HepG2 (cell line): ENCODE data around the gene CEACAM18. TPM values are rescaled to one million over a fixed set of nuclear protein-coding genes. Genes with fewer than 3 reads are reported as not detected.

Experiments used
- ATAC-seq: fragments of 200-7000 bp; cut with Tn5 transposase; 3 replicates; pipeline ENCODE4 v1.9.1; 2020; ENCODE audit warnings: mild to moderate bottlenecking, moderate library complexity
- BruUV-seq: library from RNA; stranded (reverse); fragments of 400-500 nt; replicated peaks from 2 replicates; lab custom pipeline; 2021; lab: Mats Ljungman, UMichigan
- CTCF ChIA-PET: fragments of 300-600 bp; formaldehyde crosslinking; extraction: SDS; loops from one replicate; lab custom pipeline; 2021; ENCODE audit warnings: low total read pairs, inconsistent platforms, low intra/inter-chr PET ratio; lab: Yijun Ruan, JAX
- POLR2A ChIA-PET: fragments of 350-600 bp; sonication (Branson Sonifier 250); formaldehyde crosslinking; loops from one replicate; lab custom pipeline; 2020; ENCODE audit warnings: antibody characterized with exemption, inconsistent platforms; lab: Yijun Ruan, JAX
- DNase-seq: peaks from one replicate; pipeline ENCODE4 v3.0.0-alpha.2; 2015; ENCODE audit warnings: low spot score
- FAIRE-seq: peaks from 3 replicates; lab custom pipeline; 2011; peaks lifted over from hg19 to GRCh38; lab: Jason Lieb, UNC
- H2AFZ ChIP-seq: one replicate; pipeline ENCODE4 v1.6.1; 2011; ENCODE audit warnings: low read length, inconsistent platforms
- H3K27ac ChIP-seq: fragments of 300-600 bp; 3 replicates; pipeline ENCODE4 v1.8.0; 2011; ENCODE audit warnings: mixed run types, mild to moderate bottlenecking, mixed read lengths, low read length, inconsistent platforms; ENCODE audit not compliant: insufficient read depth; ENCODE audit errors: extremely low read length
- H3K27me3 ChIP-seq, 2 experiments: fragments of 200-600 bp in 1 of 2; 2 replicates in 1 of 2; 3 replicates in 1 of 2; pipeline versions ENCODE4 v1.6.0 to v1.8.0; 2011; ENCODE audit warnings: low read length in 2 of 2, mild to moderate bottlenecking in 2 of 2, moderate library complexity in 2 of 2, inconsistent platforms in 1 of 2; ENCODE audit not compliant: insufficient read depth in 2 of 2, control insufficient read depth in 1 of 2
- H3K36me3 ChIP-seq, 2 experiments: fragments of 200-600 bp in 1 of 2; replicated peaks in 1 of 2; 2 replicates in 1 of 2; 3 replicates in 1 of 2; pipeline versions ENCODE4 v1.5.1 to v1.8.0; 2011; ENCODE audit warnings: low read length in 2 of 2, inconsistent platforms in 1 of 2; ENCODE audit not compliant: insufficient read depth in 2 of 2, control insufficient read depth in 1 of 2
- H3K4me1 ChIP-seq: 2 replicates; pipeline ENCODE4 v1.5.1; 2012; ENCODE audit warnings: low read length, inconsistent platforms; ENCODE audit not compliant: insufficient read depth
- H3K4me2 ChIP-seq: 2 replicates; pipeline ENCODE4 v1.6.0; 2011; ENCODE audit warnings: low read depth, low read length, inconsistent platforms
- H3K4me3 ChIP-seq, 3 experiments: fragments of 200-600 bp in 1 of 3; sonication (generic), shearing (Covaris generic) in 1 of 3; replicated peaks in 1 of 3; 2 replicates each; pipeline ENCODE4 v1.5.1; 2011 to 2016; ENCODE audit warnings: low read length in 3 of 3, inconsistent platforms in 2 of 3, low read depth in 2 of 3, mild to moderate bottlenecking in 2 of 3, control low read depth in 1 of 3, mixed read lengths in 1 of 3; ENCODE audit not compliant: insufficient read depth in 1 of 3
- H3K79me2 ChIP-seq: one replicate; pipeline ENCODE4 v1.6.1; 2011; ENCODE audit warnings: low read length, inconsistent platforms; ENCODE audit not compliant: insufficient read depth
- H3K9ac ChIP-seq: 2 replicates; pipeline ENCODE4 v1.6.0; 2011; ENCODE audit warnings: mild to moderate bottlenecking, low read depth, low read length, inconsistent platforms; ENCODE audit not compliant: insufficient read depth
- H3K9me3 ChIP-seq: 2 replicates; pipeline ENCODE4 v1.5.1; 2012; ENCODE audit warnings: mild to moderate bottlenecking, low read length
- H4K20me1 ChIP-seq: 2 replicates; pipeline ENCODE4 v1.6.0; 2011; ENCODE audit warnings: inconsistent platforms, mild to moderate bottlenecking, low read length, moderate library complexity; ENCODE audit not compliant: insufficient read depth
- AGO2 ChIP-seq: fragments of 200-400 bp; formaldehyde crosslinking; optimal IDR thresholded peaks from 2 replicates; pipeline ENCODE3; 2017; ENCODE audit warnings: mild to moderate bottlenecking, low read depth, low read length, moderate library complexity
- CCAR2 ChIP-seq: fragments of 200-400 bp; formaldehyde crosslinking; optimal IDR thresholded peaks from 2 replicates; pipeline ENCODE3; 2018; ENCODE audit warnings: low read depth, mild to moderate bottlenecking, low read length, moderate library complexity
- DR1 ChIP-seq: sonication (generic); formaldehyde crosslinking; IDR thresholded peaks from 2 replicates; pipeline ENCODE4 v1.8.0; 2021; ENCODE audit warnings: mild to moderate bottlenecking, missing genetic modification reagents, inconsistent platforms
- FOXP1 ChIP-seq, 2 experiments: fragments of 450-650 bp in 1 of 2; IDR thresholded peaks; 2 replicates each; pipeline ENCODE4 v1.6.1; 2017 to 2018; ENCODE audit warnings: antibody characterized with exemption in 1 of 2
- KAT8 ChIP-seq: IDR thresholded peaks from 2 replicates; pipeline ENCODE4 v1.6.1; 2016; ENCODE audit warnings: missing genetic modification reagents, missing compliant biosample characterization
- MATR3 ChIP-seq: sonication (generic); formaldehyde crosslinking; IDR thresholded peaks from 2 replicates; pipeline ENCODE4 v1.4.0; 2020; ENCODE audit warnings: missing genetic modification reagents
- NFKBIZ ChIP-seq: IDR thresholded peaks from 2 replicates; pipeline ENCODE4 v1.6.1; 2018; ENCODE audit warnings: missing genetic modification reagents, missing compliant biosample characterization
- SYNCRIP ChIP-seq: fragments of 200-400 bp; formaldehyde crosslinking; IDR thresholded peaks from 2 replicates; pipeline ENCODE4 v1.6.1; 2018; ENCODE audit warnings: mild to moderate bottlenecking, low read depth, low read length; ENCODE audit not compliant: insufficient read depth
- XRCC5 ChIP-seq: fragments of 200-400 bp; formaldehyde crosslinking; optimal IDR thresholded peaks from 2 replicates; pipeline ENCODE3; 2017; ENCODE audit warnings: mild to moderate bottlenecking, low read length
- ZFAT ChIP-seq: sonication (generic); formaldehyde crosslinking; conservative IDR thresholded peaks from 2 replicates; pipeline ENCODE4 v1.8.1; 2023; ENCODE audit warnings: missing genetic modification reagents, inconsistent platforms
- ZNF570 ChIP-seq: sonication (generic); formaldehyde crosslinking; IDR thresholded peaks from 2 replicates; pipeline ENCODE4 v1.4.0; 2020; ENCODE audit warnings: mild to moderate bottlenecking, missing genetic modification reagents, borderline replicate concordance
- ZNF749 ChIP-seq: sonication (generic); formaldehyde crosslinking; IDR thresholded peaks from 2 replicates; pipeline ENCODE4 v1.8.0; 2022; ENCODE audit warnings: mild to moderate bottlenecking, missing genetic modification reagents, moderate library complexity, borderline replicate concordance
- ZNF788 ChIP-seq: sonication (generic); formaldehyde crosslinking; IDR thresholded peaks from 2 replicates; pipeline ENCODE4 v1.5.0; 2020; ENCODE audit warnings: mild to moderate bottlenecking, missing genetic modification reagents, borderline replicate concordance
- ZNF792 ChIP-seq: IDR thresholded peaks from 2 replicates; pipeline ENCODE4 v1.6.1; 2016
- WGBS: methylation state at CpG from one replicate; pipeline ENCODE4 v1.1.6; 2017; ENCODE audit warnings: low lambda C conversion rate; 5-methylcytosine and 5-hydroxymethylcytosine counted together
- in situ Hi-C: cut with HindIII; loops from 2 replicates; pipeline ENCODE4 v1.10.0; 2017; ENCODE audit warnings: low pct_unique_long_range_greater_than_20kb; ENCODE audit not compliant: extremely low pct_ligation_motif_present
- intact Hi-C: fragments of 100-400 bp; cut with micrococcal nuclease; formaldehyde crosslinking; loops from one replicate; pipeline ENCODE4 v1.10.0; 2022; ENCODE audit not compliant: unreplicated experiment
- polyA plus RNA-seq, 8 experiments: library from polyadenylated mRNA; depleted of rRNA in 3 of 8; stranded (reverse) in 7 of 8; unstranded in 1 of 8; fragments of >200 nt; fragmentation: Illumina TruSeq in 4 of 8; extraction: Trizol in 4 of 8; gene quantifications; 2 replicates each; pipeline versions ENCODE4 v1.2.1 to v1.2.3, GENCODE V29; 2011 to 2016; ENCODE audit warnings: low read depth in 4 of 8, missing spikeins in 1 of 8, mixed read lengths in 1 of 8; ENCODE audit not compliant: insufficient read depth in 1 of 8
- total RNA-seq, 5 experiments: library from RNA; depleted of rRNA; stranded (reverse); fragments of >200 nt; fragmentation: Illumina TruSeq; extraction: Trizol; gene quantifications; 2 replicates each; pipeline ENCODE4 v1.2.3, GENCODE V29; 2016; ENCODE audit warnings: low read depth in 1 of 5
- TF ChIP-seq, protein P1 (sequence below): sonication (generic); formaldehyde crosslinking; IDR thresholded peaks from 2 replicates; pipeline ENCODE4 v1.4.0; 2020; ENCODE audit warnings: mild to moderate bottlenecking, missing genetic modification reagents
- TF ChIP-seq, protein P2 (sequence below): IDR thresholded peaks from 2 replicates; pipeline ENCODE4 v1.6.1; 2012; ENCODE audit warnings: low read depth, low read length, improper control_type of control experiment
- TF ChIP-seq, protein P3 (sequence below): sonication (generic); formaldehyde crosslinking; IDR thresholded peaks from 2 replicates; pipeline ENCODE4 v1.4.0; 2020; ENCODE audit warnings: mild to moderate bottlenecking, missing genetic modification reagents, borderline replicate concordance

Gene CEACAM18
- total and polyA plus RNA-seq, 2 of the 13 experiments (the other 11 are each of a cell fraction or from before 2014, with no cell fraction given) = not detected

DNA sequence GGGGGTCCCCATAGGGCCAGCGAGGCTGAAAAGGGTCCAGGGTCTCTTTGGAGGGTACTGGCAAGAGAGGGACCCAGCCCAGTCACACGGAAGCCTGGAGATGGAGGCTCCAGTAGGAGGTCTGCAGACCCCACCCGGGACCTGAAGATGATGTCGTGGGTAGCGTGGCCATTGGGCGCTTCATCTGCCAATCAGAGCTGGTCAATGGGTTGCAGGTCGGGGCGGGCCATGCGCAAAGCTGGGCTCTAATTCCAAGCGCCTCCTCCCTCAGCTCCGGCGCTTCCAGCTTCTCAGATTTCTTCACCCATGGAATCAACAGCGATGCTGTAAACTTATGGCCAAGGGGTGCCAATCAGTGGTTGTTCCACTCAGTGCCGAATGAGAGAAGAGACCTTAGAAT lies 12.3 kb downstream of the CEACAM18 start:
- no peak for ATAC-seq
- no peak for DNase-seq
- WGBS = 42% methylated on average over 6 of the region's 14 CpGs
- Histone ChIP-seq H4K20me1 (no peaks in the 10 kb centered on the region), H3K4me2 (no peak overlapping the region), H3K9me3 (no peaks in the 10 kb centered on the region), H3K79me2 (no peaks in the 10 kb centered on the region), H3K27ac (no peak overlapping the region), H3K9ac (no peak overlapping the region), H3K36me3 (no peaks in the 10 kb centered on the region), H3K27me3 (peaks cover 0 to 1% of the 10 kb centered on the region in 2 experiments; a peak in 1 of 5 replicates), H3K4me1 (no peaks in the 10 kb centered on the region), H3K4me3 (no peak overlapping the region), H2AFZ (no peak overlapping the region)
- ChIA-PET POLR2A (no interaction called here), CTCF (no interaction called here)
- in situ Hi-C loops = no loop called here
- intact Hi-C loops = no loop called here
- no TSS peak for BruUV-seq
- TF ChIP-seq, protein P1, sequence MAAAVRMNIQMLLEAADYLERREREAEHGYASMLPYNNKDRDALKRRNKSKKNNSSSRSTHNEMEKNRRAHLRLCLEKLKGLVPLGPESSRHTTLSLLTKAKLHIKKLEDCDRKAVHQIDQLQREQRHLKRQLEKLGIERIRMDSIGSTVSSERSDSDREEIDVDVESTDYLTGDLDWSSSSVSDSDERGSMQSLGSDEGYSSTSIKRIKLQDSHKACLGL (CRISPR knock-in tag) = no peak
- TF ChIP-seq DR1 (CRISPR knock-in tag) (no peak), CCAR2 (no peak), NFKBIZ (CRISPR knock-in tag) (no peak), FOXP1 (IDR thresholded peaks at IDR 0.05) (no peak), FOXP1 (CRISPR knock-in tag; IDR thresholded peaks at IDR 0.05) (no peak), KAT8 (CRISPR knock-in tag) (no peak), ZNF749 (no peak), ZFAT (CRISPR knock-in tag) (no peak), ZNF788 (no peak), SYNCRIP (no peak), XRCC5 (no peak), ZNF792 (CRISPR knock-in tag) (no peak), ZNF570 (no peak), AGO2 (no peak), MATR3 (no peak)
- TF ChIP-seq, protein P2, sequence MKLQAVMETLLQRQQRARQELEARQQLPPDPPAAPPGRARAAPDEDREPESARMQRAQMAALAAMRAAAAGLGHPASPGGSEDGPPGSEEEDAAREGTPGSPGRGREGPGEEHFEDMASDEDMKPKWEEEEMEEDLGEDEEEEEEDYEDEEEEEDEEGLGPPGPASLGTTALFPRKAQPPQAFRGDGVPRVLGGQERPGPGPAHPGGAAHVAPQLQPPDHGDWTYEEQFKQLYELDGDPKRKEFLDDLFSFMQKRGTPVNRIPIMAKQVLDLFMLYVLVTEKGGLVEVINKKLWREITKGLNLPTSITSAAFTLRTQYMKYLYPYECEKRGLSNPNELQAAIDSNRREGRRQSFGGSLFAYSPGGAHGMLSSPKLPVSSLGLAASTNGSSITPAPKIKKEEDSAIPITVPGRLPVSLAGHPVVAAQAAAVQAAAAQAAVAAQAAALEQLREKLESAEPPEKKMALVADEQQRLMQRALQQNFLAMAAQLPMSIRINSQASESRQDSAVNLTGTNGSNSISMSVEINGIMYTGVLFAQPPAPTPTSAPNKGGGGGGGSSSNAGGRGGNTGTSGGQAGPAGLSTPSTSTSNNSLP = no peak
- TF ChIP-seq, protein P3, sequence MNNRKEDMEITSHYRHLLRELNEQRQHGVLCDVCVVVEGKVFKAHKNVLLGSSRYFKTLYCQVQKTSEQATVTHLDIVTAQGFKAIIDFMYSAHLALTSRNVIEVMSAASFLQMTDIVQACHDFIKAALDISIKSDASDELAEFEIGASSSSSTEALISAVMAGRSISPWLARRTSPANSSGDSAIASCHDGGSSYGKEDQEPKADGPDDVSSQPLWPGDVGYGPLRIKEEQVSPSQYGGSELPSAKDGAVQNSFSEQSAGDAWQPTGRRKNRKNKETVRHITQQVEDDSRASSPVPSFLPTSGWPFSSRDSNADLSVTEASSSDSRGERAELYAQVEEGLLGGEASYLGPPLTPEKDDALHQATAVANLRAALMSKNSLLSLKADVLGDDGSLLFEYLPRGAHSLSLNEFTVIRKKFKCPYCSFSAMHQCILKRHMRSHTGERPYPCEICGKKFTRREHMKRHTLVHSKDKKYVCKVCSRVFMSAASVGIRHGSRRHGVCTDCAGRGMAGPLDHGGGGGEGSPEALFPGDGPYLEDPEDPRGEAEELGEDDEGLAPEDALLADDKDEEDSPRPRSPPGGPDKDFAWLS = no peak
- no peak for FAIRE-seq
